Lung microvascular endothelial cell (primary cell): ENCODE data around the gene USP25. TPM values are rescaled to one million over a fixed set of nuclear protein-coding genes. Genes with fewer than 3 reads are reported as not detected.

ENCODE experiments used
- DNase-seq, 2 donors: peaks; one replicate each; pipeline versions ENCODE4 v3.0.0 to v3.0.0-alpha.2; 2010; ENCODE audit warnings: low read depth in 2 of 2
- total RNA-seq: library from RNA; depleted of rRNA; stranded (reverse); fragments of >200 nt; gene quantifications from 2 replicates; pipeline ENCODE4 v1.2.1, GENCODE V29; 2014

Gene USP25
- total RNA-seq, 1 donor from 2014 or later = 64.3 TPM

DNA sequence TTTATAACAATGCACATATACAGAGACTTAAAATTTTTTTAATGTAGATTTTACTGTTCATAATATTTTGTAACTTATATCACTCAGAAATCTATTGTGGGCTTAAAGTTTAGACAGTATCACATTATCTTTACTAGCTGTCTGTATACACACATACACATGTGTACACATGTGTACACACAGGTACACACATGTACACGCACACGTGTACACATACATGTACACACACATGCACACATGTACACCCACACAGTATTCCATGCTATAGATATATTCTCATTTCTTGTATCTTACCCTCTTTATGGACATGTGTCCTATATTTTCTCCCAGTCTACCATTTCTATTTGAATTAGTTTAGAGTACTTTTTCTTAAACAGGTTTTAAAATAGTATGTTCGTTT is 123.3 kb downstream of the USP25 start:
- DNase-seq = no peak

- DNase-seq = no peak
Observed at GRCh38 chr21:15856813-15857212, 127.0 kb downstream of the USP25 start.

GRCh38 chr21:15857740-15858139 is 128.0 kb downstream of the USP25 start:
- DNase-seq = peak in 1 of 2 donors; percentile 45

GRCh38 chr21:15860541-15860940 is 130.8 kb downstream of the USP25 start:
- no peak for DNase-seq

DNA sequence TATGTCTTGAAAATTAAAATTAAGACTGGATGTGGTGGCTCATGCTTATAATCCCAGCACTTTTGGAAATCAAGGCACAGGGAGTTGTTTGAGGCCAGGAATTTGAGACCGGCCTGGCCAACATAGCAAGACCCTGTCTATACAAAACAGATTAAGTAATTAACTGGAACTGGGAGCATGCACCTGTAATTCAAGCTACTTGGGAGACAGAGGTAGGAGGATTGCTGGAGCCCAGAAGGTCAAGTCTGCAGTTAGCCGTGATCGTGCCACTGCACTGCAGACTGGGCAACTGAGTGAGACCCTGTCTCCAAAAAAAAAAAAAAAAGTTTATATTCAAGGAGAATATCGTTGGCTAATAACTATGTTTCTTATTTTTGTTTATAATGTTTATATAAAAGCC is 139.2 kb downstream of the USP25 start:
- DNase-seq = no peak

DNA sequence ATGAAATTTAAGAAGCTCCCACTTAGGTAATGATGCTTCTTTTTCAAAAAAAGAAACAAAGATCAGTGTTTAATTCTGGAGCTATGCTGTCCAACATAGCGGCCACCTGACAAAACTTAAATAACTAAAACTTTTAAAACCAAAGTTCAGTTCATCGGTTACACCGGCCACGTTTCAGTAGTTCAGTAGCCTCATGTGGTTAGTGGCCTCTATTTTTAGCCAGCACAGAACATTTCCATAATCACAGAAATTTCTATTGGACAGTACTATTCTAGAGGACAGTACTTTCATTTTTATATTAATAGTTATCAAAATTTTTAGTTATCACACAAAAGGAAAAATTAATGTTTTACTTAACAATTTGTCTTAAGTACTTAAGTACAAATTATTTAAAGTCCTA is 141.0 kb downstream of the USP25 start:
- DNase-seq = no peak

DNA sequence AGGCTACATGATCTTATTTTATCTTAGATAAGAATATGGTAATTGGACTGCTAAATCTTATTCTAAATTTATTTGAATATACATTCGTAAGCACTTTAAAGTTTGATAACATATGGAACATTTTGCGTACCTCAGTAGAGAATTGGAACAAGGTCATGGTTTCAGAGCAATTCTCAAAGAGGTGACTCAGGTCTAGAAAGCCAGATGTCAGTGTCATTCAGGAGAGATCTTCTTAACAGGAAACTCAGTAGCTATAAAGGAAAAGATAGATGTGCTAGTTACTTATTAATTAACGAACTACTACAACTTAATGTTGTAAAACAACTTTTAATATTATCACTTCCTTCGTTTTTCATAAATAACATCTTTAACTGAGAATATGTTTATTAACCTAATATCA is 142.5 kb downstream of the USP25 start:
- no peak for DNase-seq

DNA sequence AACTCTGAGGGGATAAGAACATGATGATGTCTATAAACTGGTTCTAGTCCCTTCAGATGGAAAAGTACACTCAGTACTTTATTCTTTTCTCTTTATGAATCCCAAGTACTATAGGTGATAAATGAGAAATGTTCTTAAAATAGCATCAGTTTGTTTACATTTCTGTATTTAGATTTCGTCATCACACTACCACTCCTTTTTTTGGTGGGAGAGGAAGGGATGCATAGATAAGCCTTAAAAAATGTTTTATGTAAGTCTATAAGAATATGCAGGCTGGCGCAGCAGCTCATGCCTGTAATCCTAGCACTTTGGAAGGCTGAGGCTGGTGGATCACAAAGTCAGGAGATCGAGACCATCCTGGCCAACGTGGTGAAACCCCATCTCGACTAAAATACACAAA is 144.8 kb downstream of the USP25 start:
- DNase-seq = no peak

GRCh38 chr21:15875286-15875685 is 145.5 kb downstream of the USP25 start:
- peak in 1 of 2 donors; percentile 62 for DNase-seq

GRCh38 chr21:15893902-15894301 is 164.1 kb downstream of the USP25 start:
- DNase-seq = no peak

GRCh38 chr21:15894596-15894995 is 164.8 kb downstream of the USP25 start:
- peak; percentile 20 to 29 for DNase-seq

DNA sequence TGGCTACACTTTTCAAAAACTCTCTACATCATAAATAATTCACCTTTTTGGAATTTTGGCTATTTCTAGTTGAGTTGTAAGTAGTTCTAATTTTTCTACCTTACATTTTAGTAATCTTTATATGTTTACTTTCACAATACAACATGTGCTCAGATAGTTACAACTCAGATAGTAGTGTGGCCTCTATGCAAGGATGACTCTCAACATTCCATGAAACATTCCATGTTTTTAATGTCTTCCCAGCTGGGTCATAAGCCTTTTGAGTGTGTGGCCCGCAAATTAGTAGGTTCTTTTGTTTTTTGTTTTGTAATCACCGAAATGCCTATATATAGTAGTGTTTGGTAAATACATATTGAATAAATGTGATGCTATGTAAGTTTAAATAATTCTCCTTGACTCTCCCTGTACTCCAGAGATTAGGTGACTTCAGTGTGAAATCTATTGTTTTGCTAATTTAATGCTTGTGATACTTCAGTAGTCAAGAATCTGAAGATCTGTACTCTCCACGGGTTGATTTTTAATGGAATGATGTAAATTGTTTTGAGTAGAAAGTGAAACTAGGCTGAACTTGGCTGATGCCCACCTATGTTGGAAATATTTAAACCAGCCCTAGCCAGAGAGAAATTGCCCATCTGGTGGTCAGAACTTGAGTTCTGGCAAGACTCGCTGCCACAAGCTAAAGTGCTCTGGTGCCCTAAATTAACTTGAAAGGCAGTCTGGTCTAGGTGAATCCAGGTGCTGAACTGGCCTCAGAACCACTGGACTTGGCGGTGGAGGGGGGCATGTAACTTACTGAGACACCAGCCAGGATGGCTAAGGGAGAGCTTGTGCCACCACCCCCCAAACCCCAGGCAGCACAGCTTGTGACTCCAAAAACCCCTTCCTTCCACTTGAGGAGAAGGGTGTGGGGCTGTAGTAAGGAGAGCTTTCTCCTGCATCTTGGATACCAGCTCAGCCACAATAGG is 165.6 kb downstream of the USP25 start:
- DNase-seq = no peak

- no peak for DNase-seq
Observed at GRCh38 chr21:15896501-15896900, 166.7 kb downstream of the USP25 start.

GRCh38 chr21:15904389-15904788 is 174.6 kb downstream of the USP25 start:
- no peak for DNase-seq

GRCh38 chr21:15908187-15908586 is 178.4 kb downstream of the USP25 start:
- no peak for DNase-seq

- no peak for DNase-seq
Observed at GRCh38 chr21:15928196-15928595, 198.4 kb downstream of the USP25 start.

DNA sequence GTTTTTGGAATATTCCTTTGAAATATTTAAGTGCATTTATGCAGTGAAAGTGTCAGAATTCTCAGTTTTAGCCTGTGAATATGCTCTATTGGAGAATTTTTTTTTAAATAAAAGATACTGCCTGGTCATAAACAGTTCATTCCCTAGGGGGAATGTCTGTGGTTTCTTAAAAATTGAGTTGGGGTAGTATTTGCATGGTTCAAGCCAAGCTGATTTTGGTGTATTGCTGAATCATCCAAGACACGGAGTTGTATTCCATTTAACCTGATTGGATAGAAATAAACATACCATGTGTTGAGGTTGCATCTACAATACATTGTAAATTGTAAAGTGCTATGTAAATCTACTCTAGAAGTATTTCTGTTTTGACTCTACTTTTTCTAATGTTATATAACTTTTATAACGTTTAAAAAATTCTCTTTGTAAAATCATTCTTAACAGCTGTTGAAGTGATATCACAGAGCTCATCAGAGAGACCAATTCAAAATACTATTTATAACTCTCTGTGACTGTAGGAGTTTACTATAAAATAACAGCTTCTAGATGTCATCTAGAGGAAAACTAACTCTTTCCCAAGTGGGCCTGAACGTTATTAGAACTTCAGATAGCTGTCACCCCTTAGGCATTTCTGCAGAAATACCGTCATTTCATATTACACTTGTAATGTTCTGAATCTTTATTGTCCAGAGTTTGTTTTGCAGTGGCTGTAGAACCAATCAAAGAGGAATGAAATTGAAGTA is 199.1 kb downstream of the USP25 start:
- no peak for DNase-seq

DNA sequence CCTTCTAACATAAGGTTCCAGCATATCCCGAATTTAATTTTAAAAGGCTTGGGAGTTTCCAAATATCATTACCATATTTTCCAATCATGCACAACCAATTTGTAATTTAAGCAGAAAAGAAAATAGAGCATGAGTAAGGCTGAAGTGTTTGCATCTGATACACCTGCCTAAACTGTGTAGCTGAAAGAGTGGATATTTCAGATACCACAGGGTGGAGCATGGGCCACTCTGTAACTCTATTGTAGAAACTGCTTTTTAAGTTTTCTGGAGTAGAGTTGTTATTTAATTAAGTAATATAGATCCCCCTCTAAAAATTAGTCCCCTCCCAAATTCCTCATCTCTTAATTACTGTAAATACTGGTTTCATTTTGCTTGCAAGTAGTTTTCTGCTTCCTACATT is 199.8 kb downstream of the USP25 start:
- no peak for DNase-seq
